Testis (tissue), 3 donors: Measurements from ENCODE around the gene LDB1. TPM values are rescaled to one million over a fixed set of nuclear protein-coding genes. Genes with fewer than 3 reads are reported as not detected.

Source experiments
- DNase-seq: peaks from one replicate; pipeline ENCODE4 v3.0.0-alpha.2; 2019
- H3K27ac ChIP-seq, 2 donors: fragments of 200-600 bp; sonication (generic); one replicate each; pipeline ENCODE4 v1.5.1; 2019
- H3K27me3 ChIP-seq: fragments of 200-600 bp; sonication (generic); one replicate; pipeline ENCODE4 v1.5.1; 2019
- H3K36me3 ChIP-seq: fragments of 200-600 bp; sonication (generic); one replicate; pipeline ENCODE4 v1.5.1; 2017; ENCODE audit warnings: low read depth; ENCODE audit errors: missing control alignments
- H3K4me1 ChIP-seq: fragments of 200-600 bp; sonication (generic); one replicate; pipeline ENCODE4 v1.5.1; 2019
- H3K4me3 ChIP-seq, 2 donors: fragments of 200-600 bp; sonication (generic); one replicate each; pipeline ENCODE4 v1.5.1; 2017 to 2019
- H3K9me3 ChIP-seq: fragments of 200-600 bp; sonication (generic); one replicate; pipeline ENCODE4 v1.5.1; 2017
- POLR2A ChIP-seq: fragments of 450-650 bp; IDR thresholded peaks from one replicate; pipeline ENCODE4 v1.6.1; 2017; ENCODE audit warnings: antibody characterized with exemption, mild to moderate bottlenecking, moderate library complexity
- WGBS, 2 donors: methylation state at CpG; one replicate each; pipeline ENCODE4 v1.1.5; 2018; 5-methylcytosine and 5-hydroxymethylcytosine counted together
- intact Hi-C: fragments of 100-400 bp; cut with DNase I; formaldehyde crosslinking; loops from one replicate; pipeline ENCODE4 v1.15.1; 2023; ENCODE audit warnings: low total_unique reads
- polyA plus RNA-seq: library from polyadenylated mRNA; stranded (reverse); fragments of 350-450 nt; fragmentation: Illumina TruSeq; extraction: RNeasy Lipid Tissue Mini Kit (QIAGEN cat#74804); gene quantifications from one replicate; pipeline ENCODE4 v1.2.3, GENCODE V29; 2014; ENCODE audit warnings: low read depth, low replicate concordance; ENCODE audit not compliant: insufficient read depth
- total RNA-seq, 2 donors: library from RNA; depleted of rRNA; stranded (reverse); fragments of >200 nt; gene quantifications; one replicate each; pipeline ENCODE4 v1.2.3, GENCODE V29; 2016
- TF ChIP-seq, protein P1 (sequence below), 3 experiments: fragments of 450-650 bp in 2 of 3; fragments of 200-600 bp in 1 of 3; sonication (generic) in 1 of 3; IDR thresholded peaks; one replicate each; pipeline ENCODE4 v1.5.1; 2016 to 2019; ENCODE audit warnings: antibody characterized with exemption in 3 of 3, mild to moderate bottlenecking in 2 of 3, moderate library complexity in 1 of 3

The LDB1 gene
- total and polyA plus RNA-seq, 3 donors from 2014 or later: 64.2 to 90.5 (median 80.0) TPM

DNA sequence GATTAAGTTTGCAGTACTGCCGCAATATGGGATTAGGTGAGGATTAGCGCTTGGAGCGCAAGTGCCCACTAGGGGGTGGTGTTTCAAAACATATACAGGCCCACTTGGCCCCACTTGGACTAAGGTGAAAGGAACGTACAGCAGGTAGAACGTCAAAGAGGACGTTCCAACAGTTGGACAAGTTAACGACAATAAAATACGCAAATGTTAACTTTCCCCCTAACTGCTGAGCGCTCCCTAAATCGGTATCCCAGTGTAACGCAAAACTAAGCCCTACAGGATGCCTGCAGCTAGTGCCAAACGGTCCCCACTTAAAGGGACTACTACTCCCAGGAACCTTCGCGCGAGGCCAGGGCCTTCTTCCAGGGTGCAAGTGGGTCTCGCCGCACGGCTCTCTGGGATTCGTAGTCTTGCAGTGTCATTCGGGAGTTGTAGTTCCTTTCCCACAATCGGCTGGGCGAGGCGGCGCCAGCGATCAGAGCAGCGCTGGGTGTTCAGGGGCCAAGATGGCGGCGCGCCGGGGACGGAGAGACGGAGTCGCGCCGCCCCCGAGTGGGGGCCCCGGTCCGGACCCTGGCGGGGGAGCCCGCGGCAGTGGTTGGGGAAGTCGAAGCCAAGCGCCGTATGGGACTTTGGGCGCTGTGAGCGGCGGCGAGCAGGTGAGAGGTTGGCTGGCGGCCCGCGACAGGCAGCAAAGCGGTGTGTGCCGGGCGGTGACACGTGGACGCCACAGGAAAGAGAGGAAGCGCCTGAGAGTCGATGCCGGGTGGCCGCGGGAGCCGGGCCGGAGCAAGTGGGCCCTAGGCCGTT, 12.6 kb upstream of the LDB1 start, which contains the start of gene PPRC1:
TSS of gene PPRC1 (plus strand) at position 478 of the 810 bp plus-strand sequence. CDS start at position 507, 29 bp downstream.
- peak within 1 kb of the TSS; percentile 89 to 90 for H3K27ac ChIP-seq
- intact Hi-C loops: no loop called here
- WGBS, 2 donors: 0 to 1% methylated on average over 16 to 63 of the region's 64 CpGs

DNA sequence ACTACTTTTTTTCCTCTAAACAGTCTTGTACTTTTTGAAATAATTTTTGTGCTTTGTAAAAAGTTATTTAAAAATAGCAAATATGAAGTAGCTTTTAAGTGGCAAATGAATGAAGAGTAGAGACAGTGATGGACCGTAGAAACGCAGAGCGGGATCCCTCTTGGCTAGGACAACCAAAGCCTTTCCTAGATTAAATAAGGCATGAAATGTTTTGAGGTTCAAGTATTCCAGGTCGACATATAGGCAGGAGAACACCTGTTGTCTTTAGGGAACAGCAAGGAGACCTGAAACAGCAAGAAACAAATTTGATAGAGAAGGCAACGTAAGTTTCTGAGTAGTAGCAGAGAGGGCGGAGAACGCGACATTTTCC, 12.0 kb upstream of the LDB1 start:
- Histone ChIP-seq H3K4me3 (peak overlapping the region; percentile 80 to 94), H3K27ac (peak overlapping the region; percentile 89 to 90), H3K9me3 (no peaks in the 10 kb centered on the region), H3K27me3 (no peaks in the 10 kb centered on the region), H3K4me1 (peaks cover 5% of the 10 kb centered on the region), H3K36me3 (no peaks in the 10 kb centered on the region)
- intact Hi-C loops: no loop called here
- DNase-seq: no peak
- 16 to 21% methylated on average over 8 of the region's 8 CpGs for WGBS, 2 donors
- TF ChIP-seq, protein P1, sequence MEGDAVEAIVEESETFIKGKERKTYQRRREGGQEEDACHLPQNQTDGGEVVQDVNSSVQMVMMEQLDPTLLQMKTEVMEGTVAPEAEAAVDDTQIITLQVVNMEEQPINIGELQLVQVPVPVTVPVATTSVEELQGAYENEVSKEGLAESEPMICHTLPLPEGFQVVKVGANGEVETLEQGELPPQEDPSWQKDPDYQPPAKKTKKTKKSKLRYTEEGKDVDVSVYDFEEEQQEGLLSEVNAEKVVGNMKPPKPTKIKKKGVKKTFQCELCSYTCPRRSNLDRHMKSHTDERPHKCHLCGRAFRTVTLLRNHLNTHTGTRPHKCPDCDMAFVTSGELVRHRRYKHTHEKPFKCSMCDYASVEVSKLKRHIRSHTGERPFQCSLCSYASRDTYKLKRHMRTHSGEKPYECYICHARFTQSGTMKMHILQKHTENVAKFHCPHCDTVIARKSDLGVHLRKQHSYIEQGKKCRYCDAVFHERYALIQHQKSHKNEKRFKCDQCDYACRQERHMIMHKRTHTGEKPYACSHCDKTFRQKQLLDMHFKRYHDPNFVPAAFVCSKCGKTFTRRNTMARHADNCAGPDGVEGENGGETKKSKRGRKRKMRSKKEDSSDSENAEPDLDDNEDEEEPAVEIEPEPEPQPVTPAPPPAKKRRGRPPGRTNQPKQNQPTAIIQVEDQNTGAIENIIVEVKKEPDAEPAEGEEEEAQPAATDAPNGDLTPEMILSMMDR (IDR thresholded peaks at IDR 0.05): no peak
- TF ChIP-seq POLR2A: no peak

More for the DNA sequence above, 12.6 kb upstream of the LDB1 start, which contains the start of gene PPRC1:
- no peaks in the 10 kb centered on the region for H3K27me3 ChIP-seq
- H3K4me3 ChIP-seq: peak within 1 kb of the TSS; percentile 80 to 94
- H3K36me3 ChIP-seq: no peaks in the 10 kb centered on the region
- peaks cover 5% of the 10 kb centered on the region for H3K4me1 ChIP-seq
- DNase-seq: peak; percentile 100
- TF ChIP-seq POLR2A: peak; percentile 13
- TF ChIP-seq, protein P1 (IDR thresholded peaks at IDR 0.05): peak; percentile 90 to 96 (median 90)
- H3K9me3 ChIP-seq: no peaks in the 10 kb centered on the region

DNA sequence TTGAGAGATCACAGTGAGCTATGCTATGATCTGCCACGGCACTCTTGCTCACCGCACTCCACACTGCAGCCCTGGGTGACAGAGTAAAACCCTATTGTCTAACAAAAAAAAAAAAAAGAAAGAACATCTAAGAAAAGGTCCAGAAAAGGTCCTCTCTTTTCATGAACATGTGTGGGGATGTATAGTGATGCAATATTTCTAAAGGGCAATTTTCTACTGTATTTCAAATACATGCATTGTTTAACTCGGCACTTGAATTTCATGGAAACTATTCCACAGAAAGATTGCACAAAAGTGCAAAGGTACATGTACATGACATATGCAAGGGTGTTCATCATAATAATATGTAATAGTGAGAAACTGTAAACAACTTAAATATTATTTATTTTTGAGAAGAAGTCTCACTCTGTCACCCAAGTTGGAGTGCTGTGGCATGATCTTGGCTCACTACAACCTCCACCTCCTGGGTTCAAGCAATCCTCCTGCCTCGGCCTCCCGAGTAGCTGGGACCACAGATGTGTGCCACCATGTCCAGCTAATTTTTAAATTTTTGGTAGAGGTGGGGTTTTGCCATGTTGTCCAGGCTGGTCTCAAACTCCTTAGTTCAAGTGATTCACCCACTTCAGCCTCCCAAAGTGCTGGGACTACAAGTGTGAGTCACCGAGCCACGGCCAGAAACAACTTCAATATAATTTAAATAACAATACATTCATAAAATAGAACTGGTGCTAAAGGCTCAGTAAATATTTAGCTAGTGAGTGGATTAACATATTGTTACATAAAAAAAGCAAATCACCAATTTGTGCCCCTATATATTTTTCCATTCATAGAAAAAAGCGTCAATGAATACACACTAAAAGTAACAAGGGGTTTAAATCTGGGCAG, 11.4 kb upstream of the LDB1 start:
- no peak for DNase-seq
- no peaks in the 10 kb centered on the region for H3K9me3 ChIP-seq
- 89 to 90% methylated on average over 8 of the region's 8 CpGs for WGBS, 2 donors
- no peak for TF ChIP-seq POLR2A
- TF ChIP-seq, protein P1 (IDR thresholded peaks at IDR 0.05): no peak
- H3K4me1 ChIP-seq: peaks cover 5% of the 10 kb centered on the region
- H3K27ac ChIP-seq: peak overlapping the region in 1 of 2 donors; percentile 89
- H3K36me3 ChIP-seq: no peaks in the 10 kb centered on the region
- H3K4me3 ChIP-seq: peak overlapping the region in 1 of 2 donors; percentile 94
- no peaks in the 10 kb centered on the region for H3K27me3 ChIP-seq
- intact Hi-C loops: no loop called here

DNA sequence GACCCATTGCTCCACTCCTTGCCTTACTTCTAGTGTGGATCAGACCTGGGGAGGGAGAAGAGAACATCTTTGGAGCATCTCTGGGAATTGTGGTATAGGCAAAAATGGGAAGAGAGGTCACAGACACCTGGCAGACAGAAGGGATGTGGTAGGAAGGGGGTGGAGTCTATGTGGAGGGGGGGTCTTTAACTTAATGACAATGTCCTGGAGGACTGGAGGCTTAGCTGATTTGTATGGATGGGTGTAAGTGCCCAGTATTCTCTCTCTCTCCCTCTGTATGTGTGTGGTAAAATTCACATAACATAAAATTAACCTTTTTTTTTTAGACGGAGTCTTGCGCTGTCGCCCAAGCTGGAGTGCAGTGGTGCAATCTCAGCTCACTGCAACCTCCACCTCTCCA, 3.1 kb upstream of the LDB1 start:
- WGBS, 2 donors: 93 to 95% methylated on average over 3 of the region's 3 CpGs
- peaks cover 21% of the 10 kb centered on the region for H3K4me1 ChIP-seq

More for the DNA sequence above, 3.1 kb upstream of the LDB1 start:
- intact Hi-C loops: no loop called here
- H3K27ac ChIP-seq: no peak overlapping the region
- H3K4me3 ChIP-seq: no peak overlapping the region
- H3K36me3 ChIP-seq: no peaks in the 10 kb centered on the region
- no peak for DNase-seq
- H3K9me3 ChIP-seq: no peaks in the 10 kb centered on the region
- no peak for TF ChIP-seq POLR2A
- TF ChIP-seq, protein P1 (IDR thresholded peaks at IDR 0.05): no peak
- no peaks in the 10 kb centered on the region for H3K27me3 ChIP-seq
